D721Med (cell line): ENCODE measurements around the gene ADGRB3.
"Not testable (repeated sequence)": the region's sequence is repeated elsewhere in the genome, so short reads cannot be mapped to it uniquely, and the experiment has no call there.

Experiments used
- DNase-seq: peaks from one replicate; pipeline ENCODE4 v3.0.0; 2011; ENCODE audit warnings: low spot score; ENCODE audit not compliant: insufficient read length
- FAIRE-seq: peaks from 2 replicates; lab custom pipeline; 2011; peaks lifted over from hg19 to GRCh38; lab: Jason Lieb, UNC
- CTCF ChIP-seq: IDR thresholded peaks from 2 replicates; pipeline ENCODE4 v1.5.1; 2012; ENCODE audit warnings: mild to moderate bottlenecking, control low read depth; ENCODE audit not compliant: insufficient read depth; ENCODE audit errors: missing control alignments

Gene ADGRB3

GRCh38 chr6:68653706-68654089, 18.6 kb downstream of the ADGRB3 start:
- no peak for TF ChIP-seq CTCF
- no peak for FAIRE-seq
- DNase-seq, result no peak

GRCh38 chr6:68654134-68654533, 19.1 kb downstream of the ADGRB3 start:
- TF ChIP-seq CTCF, result no peak
- FAIRE-seq, result no peak
- DNase-seq, result no peak

- FAIRE-seq (no peak), DNase-seq (no peak)
- TF ChIP-seq CTCF, result no peak
These were observed 19.9 kb downstream of the ADGRB3 start for GRCh38 chr6:68655028-68655427.

GRCh38 chr6:68657374-68658139, 22.5 kb downstream of the ADGRB3 start:
- TF ChIP-seq CTCF, result no peak
- DNase-seq (no peak), FAIRE-seq (no peak)

GRCh38 chr6:68658338-68658737, 23.3 kb downstream of the ADGRB3 start:
- DNase-seq (no peak), FAIRE-seq (no peak)

GRCh38 chr6:68673255-68673654, 38.2 kb downstream of the ADGRB3 start:
- DNase-seq (no peak), FAIRE-seq (no peak)
- no peak for TF ChIP-seq CTCF

More at GRCh38 chr6:68658338-68658737, 23.3 kb downstream of the ADGRB3 start:
- no peak for TF ChIP-seq CTCF

GRCh38 chr6:68675548-68675947, 40.5 kb downstream of the ADGRB3 start:
- FAIRE-seq (no peak), DNase-seq (no peak)
- TF ChIP-seq CTCF, result no peak

GRCh38 chr6:68676094-68676493, 41.0 kb downstream of the ADGRB3 start:
- DNase-seq, FAIRE-seq: not testable (repeated sequence)
